K562 (cell line): ENCODE data around the gene DPP9. TPM values are rescaled to one million over a fixed set of nuclear protein-coding genes. Genes with fewer than 3 reads are reported as not detected.

Experiments
- CCAR2 ChIP-seq: fragments of 200-400 bp; formaldehyde crosslinking; IDR thresholded peaks from 2 replicates; pipeline ENCODE4 v1.6.1; 2017; ENCODE audit warnings: mild to moderate bottlenecking, low read depth, low read length
- CTBP1 ChIP-seq: fragments of 450-650 bp; IDR thresholded peaks from 2 replicates; pipeline ENCODE4 v1.6.1; 2016; ENCODE audit warnings: borderline replicate concordance
- ELF2 ChIP-seq: fragments of 250-450 bp; sonication (Bioruptor Pico); IDR thresholded peaks from 2 replicates; pipeline ENCODE4 v1.5.0; 2021; ENCODE audit warnings: mild to moderate bottlenecking
- L3MBTL2 ChIP-seq: fragments of 450-650 bp; IDR thresholded peaks from 2 replicates; pipeline ENCODE4 v1.6.1; 2016; ENCODE audit warnings: mild to moderate bottlenecking, moderate library complexity
- LARP7 ChIP-seq: fragments of 450-650 bp; IDR thresholded peaks from 2 replicates; pipeline ENCODE4 v1.6.1; 2016
- NONO ChIP-seq, 2 experiments: fragments of 200-400 bp in 1 of 2; fragments of 450-650 bp in 1 of 2; formaldehyde crosslinking in 1 of 2; IDR thresholded peaks; 2 replicates each; pipeline ENCODE4 v1.6.1; 2017; ENCODE audit warnings: low read depth in 2 of 2, mild to moderate bottlenecking in 2 of 2, moderate library complexity in 2 of 2, low read length in 1 of 2
- POLR2AphosphoS2 ChIP-seq: IDR thresholded peaks from 2 replicates; pipeline ENCODE4 v1.6.1; 2012; ENCODE audit warnings: low read length, improper control_type of control experiment
- POLR2B ChIP-seq: fragments of 450-650 bp; IDR thresholded peaks from 2 replicates; pipeline ENCODE4 v1.6.1; 2018; ENCODE audit warnings: low read depth; ENCODE audit not compliant: partially characterized antibody
- SAP30 ChIP-seq: fragments of 200-600 bp; sonication (generic); IDR thresholded peaks from 2 replicates; pipeline ENCODE4 v1.6.1; 2012; ENCODE audit warnings: borderline replicate concordance, low read depth, mild to moderate bottlenecking, moderate library complexity, low read length, control low read depth, inconsistent platforms; ENCODE audit not compliant: insufficient read depth, poor library complexity, severe bottlenecking
- SMARCA5 ChIP-seq: fragments of 450-650 bp; IDR thresholded peaks from 2 replicates; pipeline ENCODE4 v1.6.1; 2016
- SMARCC2 ChIP-seq: fragments of 450-650 bp; IDR thresholded peaks from 2 replicates; pipeline ENCODE4 v1.6.1; 2017; ENCODE audit warnings: antibody characterized with exemption, moderate library complexity, mild to moderate bottlenecking, low read depth
- U2AF2 ChIP-seq: fragments of 200-400 bp; formaldehyde crosslinking; optimal IDR thresholded peaks from 2 replicates; pipeline ENCODE3; 2017; ENCODE audit warnings: low read depth, mild to moderate bottlenecking, low read length
- ZBTB40 ChIP-seq, 2 experiments: fragments of 450-650 bp in 1 of 2; sonication (generic) in 1 of 2; formaldehyde crosslinking in 1 of 2; IDR thresholded peaks; 2 replicates each; pipeline versions ENCODE4 v1.7.1 to v1.9.0; 2016 to 2022; ENCODE audit warnings: inconsistent platforms in 1 of 2, mild to moderate bottlenecking in 1 of 2, missing genetic modification reagents in 1 of 2
- ZNF217 ChIP-seq: sonication (generic); formaldehyde crosslinking; IDR thresholded peaks from 2 replicates; pipeline ENCODE4 v1.8.0; 2022; ENCODE audit warnings: mild to moderate bottlenecking, missing genetic modification reagents
- ZNF24 ChIP-seq: fragments of 450-650 bp; IDR thresholded peaks from 2 replicates; pipeline ENCODE4 v1.6.1; 2016
- ZNF354B ChIP-seq: fragments of 250-450 bp; sonication (Bioruptor Pico); IDR thresholded peaks from 2 replicates; pipeline ENCODE4 v1.4.0; 2020
- ZNF584 ChIP-seq: fragments of 200-800 bp; sonication (Bioruptor generic); IDR thresholded peaks from 2 replicates; pipeline ENCODE4 v1.6.1; 2016; ENCODE audit warnings: low read depth, mild to moderate bottlenecking, missing genetic modification characterization, missing compliant biosample characterization
- polyA plus RNA-seq, 8 experiments: library from polyadenylated mRNA; depleted of rRNA in 4 of 8; stranded (reverse) in 5 of 8; unstranded in 3 of 8; fragments of >200 nt; fragmentation: Nextera tagmentation in 2 of 8; fragmentation: Illumina TruSeq in 1 of 8; extraction: Ambion mirVana in 2 of 8; extraction: Trizol in 1 of 8; gene quantifications; 2 replicates each; pipeline versions ENCODE4 v1.2.1 to v1.2.3, GENCODE V29; 2011 to 2014; ENCODE audit warnings: inconsistent platforms in 1 of 8, missing spikeins in 1 of 8
- total RNA-seq, 7 experiments: library from RNA; depleted of rRNA in 6 of 7; stranded (reverse); fragments of >200 nt in 6 of 7; fragmentation: Illumina TruSeq in 2 of 7; extraction: Trizol in 2 of 7; gene quantifications; 2 replicates each; pipeline versions ENCODE4 v1.2.1 to v1.2.3, GENCODE V29; 2011 to 2021; ENCODE audit warnings: low replicate concordance in 1 of 7
- TF ChIP-seq, protein P1 (sequence below): fragments of 450-650 bp; formaldehyde crosslinking; IDR thresholded peaks from 2 replicates; pipeline ENCODE4 v1.4.0; 2022; ENCODE audit warnings: missing genetic modification characterization

Gene DPP9
- total and polyA plus RNA-seq, 9 of the 15 experiments (the other 6 are each of a cell fraction or from before 2014, with no cell fraction given), result 0.90 to 66.7 (median 24.5) TPM

DNA sequence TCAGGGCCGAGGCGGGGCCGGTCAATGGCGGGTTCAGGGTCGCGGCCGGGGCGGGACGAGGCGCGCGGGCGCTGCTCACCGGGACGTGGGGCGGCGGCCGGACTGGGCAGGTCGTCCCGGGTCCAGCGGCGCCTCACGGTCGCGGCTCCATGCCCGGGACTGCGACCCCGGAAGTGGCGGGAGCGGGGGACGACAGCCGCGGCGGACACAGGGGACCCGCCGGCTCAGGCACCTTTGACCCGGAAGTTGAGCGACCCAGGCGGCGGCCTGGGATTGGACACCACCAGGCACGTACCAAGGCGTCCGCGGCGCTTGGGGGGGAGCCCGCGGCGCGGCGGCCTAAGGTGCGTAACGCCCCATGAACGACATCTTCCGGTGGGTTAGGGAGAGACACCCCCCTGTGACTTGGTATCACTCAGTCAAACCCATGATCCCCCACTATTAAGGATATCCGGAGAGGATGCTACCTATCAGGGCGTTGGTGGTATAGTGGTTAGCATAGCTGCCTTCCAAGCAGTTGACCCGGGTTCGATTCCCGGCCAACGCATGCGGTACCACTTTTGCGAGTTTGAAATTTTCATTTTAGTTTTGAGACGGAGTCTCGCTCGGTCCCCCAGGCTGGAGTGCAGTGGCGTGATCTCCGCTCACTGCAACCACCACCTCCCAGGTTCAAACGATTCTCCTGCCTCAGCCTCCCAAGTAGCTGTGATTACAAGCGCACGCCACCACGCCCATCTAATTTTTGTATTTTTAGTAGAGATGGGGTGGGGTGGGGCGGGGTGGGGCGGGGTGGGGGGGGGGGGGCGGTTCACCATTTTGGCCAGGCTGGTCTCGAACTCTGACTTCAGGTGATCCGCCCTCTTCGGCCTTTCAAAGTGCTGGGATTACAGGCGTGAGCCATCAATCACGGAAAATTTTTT is at the start of gene DPP9 (continued):
- TF ChIP-seq CCAR2, result peak; percentile 78; the same call in 1 of the 2 replicates
- TF ChIP-seq, protein P1, sequence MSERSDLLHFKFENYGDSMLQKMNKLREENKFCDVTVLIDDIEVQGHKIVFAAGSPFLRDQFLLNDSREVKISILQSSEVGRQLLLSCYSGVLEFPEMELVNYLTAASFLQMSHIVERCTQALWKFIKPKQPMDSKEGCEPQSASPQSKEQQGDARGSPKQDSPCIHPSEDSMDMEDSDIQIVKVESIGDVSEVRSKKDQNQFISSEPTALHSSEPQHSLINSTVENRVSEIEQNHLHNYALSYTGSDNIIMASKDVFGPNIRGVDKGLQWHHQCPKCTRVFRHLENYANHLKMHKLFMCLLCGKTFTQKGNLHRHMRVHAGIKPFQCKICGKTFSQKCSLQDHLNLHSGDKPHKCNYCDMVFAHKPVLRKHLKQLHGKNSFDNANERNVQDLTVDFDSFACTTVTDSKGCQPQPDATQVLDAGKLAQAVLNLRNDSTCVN (CRISPR knock-in tag), result 0 out of 2 replicates have a peak, but pooled peaks have one; percentile 31
- TF ChIP-seq ZBTB40 (IDR thresholded peaks at IDR 0.05), result peak; percentile 98
- TF ChIP-seq ZBTB40 (CRISPR knock-in tag; IDR thresholded peaks at IDR 0.05), result no peak
- TF ChIP-seq SMARCC2, result no peak
- peak; percentile 79 for TF ChIP-seq CTBP1
- TF ChIP-seq POLR2AphosphoS2, result no peak
- TF ChIP-seq ZNF354B (CRISPR knock-in tag), result 0 out of 2 replicates have a peak, but pooled peaks have one; percentile 21
- TF ChIP-seq LARP7, result 0 out of 2 replicates have a peak, but pooled peaks have one; percentile 45
- peak; percentile 90; the same call in 1 of the 2 replicates for TF ChIP-seq SMARCA5
- TF ChIP-seq SAP30, result peak; percentile 65
- TF ChIP-seq ELF2 (CRISPR knock-in tag), result peak; percentile 96
- peak; percentile 55 for TF ChIP-seq L3MBTL2
- no peak for TF ChIP-seq POLR2B
- no peak for TF ChIP-seq U2AF2
- TF ChIP-seq ZNF584, result no peak
- TF ChIP-seq NONO (IDR thresholded peaks at IDR 0.05; ENCODE audit: low read depth in 2 of 2, low read length in 1 of 2), result peak in 1 of 2 experiments; percentile 98; a peak in 2 of 4 replicates
- TF ChIP-seq ZNF24, result peak; percentile 21; the same call in 1 of the 2 replicates
- no peak for TF ChIP-seq ZNF217
